HEK293 (cell line): Measurements from ENCODE around the gene NLE1.

Experiments
- CTCF ChIA-PET: fragments of 350-600 bp; formaldehyde crosslinking; extraction: SDS; loops from one replicate; lab custom pipeline; 2021; ENCODE audit warnings: antibody characterized with exemption; lab: Yijun Ruan, JAX
- POLR2A ChIA-PET: fragments of 300-600 bp; formaldehyde crosslinking; extraction: SDS; loops from one replicate; lab custom pipeline; 2020; ENCODE audit warnings: antibody characterized with exemption, inconsistent platforms; lab: Yijun Ruan, JAX
- H3K27ac ChIP-seq: fragments of 200-500 bp; sonication (Bioruptor generic); 2 replicates; pipeline ENCODE4 v1.5.1; 2014; ENCODE audit warnings: low read depth, low read length, control low read depth, inconsistent platforms; ENCODE audit errors: extremely low read depth
- H3K36me3 ChIP-seq, 2 experiments: fragments of 200-500 bp in 1 of 2; sonication (Bioruptor generic) in 1 of 2; 1 replicate in 1 of 2; 2 replicates in 1 of 2; pipeline ENCODE4 v1.5.1; 2014 to 2017; ENCODE audit warnings: inconsistent platforms in 2 of 2, low read length in 2 of 2; ENCODE audit not compliant: control insufficient read depth in 2 of 2, insufficient read depth in 1 of 2
- H3K4me1 ChIP-seq: fragments of 200-500 bp; sonication (Bioruptor generic); 2 replicates; pipeline ENCODE4 v1.5.1; 2014; ENCODE audit warnings: mild to moderate bottlenecking, low read length, inconsistent platforms; ENCODE audit not compliant: control insufficient read depth, insufficient read depth
- H3K4me3 ChIP-seq: 2 replicates; pipeline ENCODE4 v1.5.1; 2011; ENCODE audit warnings: low read depth, mild to moderate bottlenecking, control low read depth, low read length, moderate library complexity
- H3K9me3 ChIP-seq: fragments of 200-500 bp; sonication (Bioruptor generic); 2 replicates; pipeline ENCODE4 v1.5.1; 2014; ENCODE audit warnings: low read depth, low read length, inconsistent platforms; ENCODE audit not compliant: control insufficient read depth, insufficient read depth
- GFI1B ChIP-seq: fragments of 450-650 bp; formaldehyde crosslinking; IDR thresholded peaks from 2 replicates; pipeline ENCODE4 v1.5.1; 2016; ENCODE audit warnings: missing biosample characterization, missing genetic modification characterization
- REPIN1 ChIP-seq: fragments of 450-650 bp; formaldehyde crosslinking; IDR thresholded peaks from 2 replicates; pipeline ENCODE4 v1.5.1; 2017; ENCODE audit warnings: missing biosample characterization, missing genetic modification characterization, low read depth
- SP7 ChIP-seq: fragments of 450-650 bp; formaldehyde crosslinking; IDR thresholded peaks from 2 replicates; pipeline ENCODE4 v1.5.1; 2016; ENCODE audit warnings: missing biosample characterization, missing genetic modification characterization
- TCF7L2 ChIP-seq: IDR thresholded peaks from 2 replicates; pipeline ENCODE4 v1.6.1; 2011; ENCODE audit warnings: low read depth, mild to moderate bottlenecking, inconsistent platforms, low read length, moderate library complexity, borderline replicate concordance
- ZBTB11 ChIP-seq: fragments of 450-650 bp; formaldehyde crosslinking; conservative IDR thresholded peaks from 2 replicates; pipeline ENCODE4 v1.5.1; 2016; ENCODE audit warnings: low read depth, missing biosample characterization, missing genetic modification characterization
- ZNF140 ChIP-seq: fragments of 450-650 bp; formaldehyde crosslinking; IDR thresholded peaks from 2 replicates; pipeline ENCODE4 v1.5.1; 2016; ENCODE audit warnings: missing biosample characterization, missing genetic modification characterization
- ZNF239 ChIP-seq: fragments of 450-650 bp; formaldehyde crosslinking; IDR thresholded peaks from 2 replicates; pipeline ENCODE4 v1.5.1; 2016; ENCODE audit warnings: missing biosample characterization, missing genetic modification characterization
- ZNF398 ChIP-seq: fragments of 450-650 bp; formaldehyde crosslinking; IDR thresholded peaks from 2 replicates; pipeline ENCODE4 v1.5.1; 2017; ENCODE audit warnings: missing biosample characterization, missing genetic modification characterization
- ZNF530 ChIP-seq: fragments of 450-650 bp; formaldehyde crosslinking; IDR thresholded peaks from 2 replicates; pipeline ENCODE4 v1.5.1; 2016; ENCODE audit warnings: low read depth, missing biosample characterization, missing genetic modification characterization
- ZNF600 ChIP-seq: fragments of 450-650 bp; formaldehyde crosslinking; IDR thresholded peaks from 2 replicates; pipeline ENCODE4 v1.5.1; 2016; ENCODE audit warnings: missing biosample characterization, missing genetic modification characterization
- ZNF624 ChIP-seq: fragments of 450-650 bp; formaldehyde crosslinking; IDR thresholded peaks from 2 replicates; pipeline ENCODE4 v1.5.1; 2017; ENCODE audit warnings: missing biosample characterization, missing genetic modification characterization
- ZNF692 ChIP-seq: fragments of 450-650 bp; formaldehyde crosslinking; IDR thresholded peaks from 2 replicates; pipeline ENCODE4 v1.5.1; 2016; ENCODE audit warnings: missing biosample characterization, missing genetic modification characterization
- ZNF776 ChIP-seq: fragments of 450-650 bp; formaldehyde crosslinking; IDR thresholded peaks from 2 replicates; pipeline ENCODE4 v1.5.0; 2017; ENCODE audit warnings: missing biosample characterization, missing genetic modification characterization, borderline replicate concordance
- ZSCAN23 ChIP-seq: fragments of 450-650 bp; formaldehyde crosslinking; IDR thresholded peaks from 2 replicates; pipeline ENCODE4 v1.5.1; 2016; ENCODE audit warnings: missing biosample characterization, missing genetic modification characterization
- TF ChIP-seq, protein P1 (sequence below): fragments of 450-650 bp; formaldehyde crosslinking; IDR thresholded peaks from 2 replicates; pipeline ENCODE4 v1.5.1; 2016; ENCODE audit warnings: missing biosample characterization, missing genetic modification characterization

The NLE1 gene

GRCh38 chr17:35087731-35088355, 54.3 kb downstream of the NLE1 start (continued):
- TF ChIP-seq ZNF398 (tag by site-specific recombination) (no peak), ZNF530 (tag by site-specific recombination) (no peak), GFI1B (tag by site-specific recombination) (no peak), ZNF624 (no peak), ZNF776 (no peak), ZNF692 (tag by site-specific recombination) (no peak), ZNF239 (tag by site-specific recombination) (no peak)

DNA sequence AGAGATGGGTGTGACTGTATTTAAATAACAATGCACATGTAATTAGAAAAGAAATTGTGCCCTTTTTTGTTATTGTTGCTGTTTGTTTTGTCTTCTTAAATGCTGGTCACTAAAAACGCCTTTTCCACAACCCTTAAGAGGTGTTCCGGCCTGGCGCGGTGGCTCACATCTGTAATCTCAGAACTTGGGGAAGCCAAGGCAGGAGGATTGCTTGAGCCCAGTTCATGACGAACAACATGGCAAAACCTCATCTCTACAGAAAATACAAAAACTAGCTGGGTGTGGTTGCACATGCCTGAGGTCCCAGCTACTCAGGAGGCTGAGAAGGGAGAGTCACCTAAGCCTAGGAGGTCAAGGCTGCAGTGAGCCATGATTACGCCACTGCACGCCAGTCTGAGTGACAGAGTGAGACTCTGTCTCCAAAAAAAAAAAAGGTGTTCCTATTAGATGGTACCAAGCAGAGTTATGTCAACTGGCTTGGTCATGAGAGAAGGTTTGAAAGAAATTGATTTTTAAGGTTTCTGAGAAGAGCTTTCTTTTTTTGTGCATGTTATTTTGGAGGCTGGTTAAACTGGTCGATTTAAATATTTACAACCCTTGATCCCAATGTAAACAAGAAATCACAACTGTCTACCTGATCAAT, 55.1 kb downstream of the NLE1 start:
- Histone ChIP-seq H3K27ac (no peak overlapping the region), H3K4me1 (peaks cover 15% of the 10 kb centered on the region), H3K9me3 (no peaks in the 10 kb centered on the region), H3K4me3 (no peak overlapping the region), H3K36me3 (no peaks in the 10 kb centered on the region; a peak in 1 of 3 replicates)
- CTCF ChIA-PET, result interaction anchor here (0.6 to 1.4 kb wide), 8 partner anchors 17 to 465 kb away, joined by 3 to 9 read pairs (median 4); partner anchors contain the start of gene NLE1
- TF ChIP-seq TCF7L2 (no peak), ZNF600 (tag by site-specific recombination) (0 out of 2 replicates have a peak, but pooled peaks have one; percentile 11), REPIN1 (tag by site-specific recombination) (no peak), ZNF398 (tag by site-specific recombination) (no peak), ZNF140 (tag by site-specific recombination) (no peak), ZBTB11 (tag by site-specific recombination) (no peak), ZSCAN23 (tag by site-specific recombination) (no peak), SP7 (no peak)
- TF ChIP-seq, protein P1, sequence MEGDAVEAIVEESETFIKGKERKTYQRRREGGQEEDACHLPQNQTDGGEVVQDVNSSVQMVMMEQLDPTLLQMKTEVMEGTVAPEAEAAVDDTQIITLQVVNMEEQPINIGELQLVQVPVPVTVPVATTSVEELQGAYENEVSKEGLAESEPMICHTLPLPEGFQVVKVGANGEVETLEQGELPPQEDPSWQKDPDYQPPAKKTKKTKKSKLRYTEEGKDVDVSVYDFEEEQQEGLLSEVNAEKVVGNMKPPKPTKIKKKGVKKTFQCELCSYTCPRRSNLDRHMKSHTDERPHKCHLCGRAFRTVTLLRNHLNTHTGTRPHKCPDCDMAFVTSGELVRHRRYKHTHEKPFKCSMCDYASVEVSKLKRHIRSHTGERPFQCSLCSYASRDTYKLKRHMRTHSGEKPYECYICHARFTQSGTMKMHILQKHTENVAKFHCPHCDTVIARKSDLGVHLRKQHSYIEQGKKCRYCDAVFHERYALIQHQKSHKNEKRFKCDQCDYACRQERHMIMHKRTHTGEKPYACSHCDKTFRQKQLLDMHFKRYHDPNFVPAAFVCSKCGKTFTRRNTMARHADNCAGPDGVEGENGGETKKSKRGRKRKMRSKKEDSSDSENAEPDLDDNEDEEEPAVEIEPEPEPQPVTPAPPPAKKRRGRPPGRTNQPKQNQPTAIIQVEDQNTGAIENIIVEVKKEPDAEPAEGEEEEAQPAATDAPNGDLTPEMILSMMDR, result no peak
- POLR2A ChIA-PET, result interaction anchor here (0.8 to 1.8 kb wide), 2 partner anchors 24 to 517 kb away, joined by 3 to 6 read pairs; partner anchors contain the start of gene RFFL
